ENCODE results near the gene TMEM243. TPM values are rescaled to one million over a fixed set of nuclear protein-coding genes. Genes with fewer than 3 reads are reported as not detected.

The TMEM243 gene
- total RNA-seq, 6 donors from 2014 or later = 75.9 to 178 (median 99.1) TPM

DNA sequence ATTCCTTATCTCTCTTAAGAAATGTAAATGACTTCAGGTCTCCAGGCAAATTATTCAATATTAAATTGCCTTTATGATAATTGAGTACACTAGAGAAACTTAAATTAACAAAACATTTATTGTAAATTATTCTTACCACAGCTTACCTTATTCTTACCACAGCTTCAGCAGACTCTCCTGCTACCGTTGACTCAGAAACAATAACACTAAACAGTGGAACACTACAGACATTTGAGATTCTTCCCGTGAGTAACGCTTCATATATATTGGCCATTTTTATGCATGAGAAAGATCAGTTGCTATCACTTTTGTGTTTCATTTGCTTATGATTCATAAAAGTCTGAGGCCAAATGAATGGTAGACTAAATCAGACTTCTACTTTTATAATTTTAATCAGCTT is 28.7 kb downstream of the TMEM243 start:
- TF ChIP-seq EP300 (IDR thresholded peaks at IDR 0.05) (no peak), POLR2A (IDR thresholded peaks at IDR 0.05) (no peak), CTCF (IDR thresholded peaks at IDR 0.05) (no peak), POLR2AphosphoS5 (IDR thresholded peaks at IDR 0.05) (no peak)
- WGBS, 2 donors = 85 to 90% methylated on average over 3 of the region's 3 CpGs
- DNase-seq (no peak), ATAC-seq (ENCODE audit: low FRiP score in 2 of 2) (no peak)
- Histone ChIP-seq H3K36me3 (peaks cover 13 to 100% (median 53%) of the 10 kb centered on the region in 4 donors), H3K27me3 (no peaks in the 10 kb centered on the region), H3K9me3 (no peaks in the 10 kb centered on the region), H3K4me1 (no peaks in the 10 kb centered on the region), H3K27ac (no peak overlapping the region), H3K4me3 (no peak overlapping the region)

GRCh38 chr7:87188930-87189329 is 30.6 kb downstream of the TMEM243 start:
- no peaks in the 10 kb centered on the region for H3K9me3 ChIP-seq
- 96 to 97% methylated on average over 2 of the region's 2 CpGs for WGBS, 2 donors
- H3K27me3 ChIP-seq = no peaks in the 10 kb centered on the region
- DNase-seq (no peak), ATAC-seq (ENCODE audit: low FRiP score in 2 of 2) (no peak)
- TF ChIP-seq CTCF (IDR thresholded peaks at IDR 0.05) = no peak
- no peak for TF ChIP-seq EP300 (IDR thresholded peaks at IDR 0.05)
- TF ChIP-seq POLR2AphosphoS5 (IDR thresholded peaks at IDR 0.05) = no peak
- TF ChIP-seq POLR2A (IDR thresholded peaks at IDR 0.05) = no peak
- H3K4me3 ChIP-seq = no peak overlapping the region
- H3K27ac ChIP-seq = no peak overlapping the region
- peaks cover 0 to 100% (median 47%) of the 10 kb centered on the region in 4 donors for H3K36me3 ChIP-seq
- no peaks in the 10 kb centered on the region for H3K4me1 ChIP-seq

GRCh38 chr7:87187120-87187519 is 32.4 kb downstream of the TMEM243 start:
- TF ChIP-seq CTCF (IDR thresholded peaks at IDR 0.05) = no peak
- TF ChIP-seq POLR2A (IDR thresholded peaks at IDR 0.05) = no peak
- no peak for TF ChIP-seq EP300 (IDR thresholded peaks at IDR 0.05)
- no peak for TF ChIP-seq POLR2AphosphoS5 (IDR thresholded peaks at IDR 0.05)
- Histone ChIP-seq H3K36me3 (peaks cover 5 to 100% (median 45%) of the 10 kb centered on the region in 4 donors), H3K9me3 (no peaks in the 10 kb centered on the region), H3K4me3 (no peak overlapping the region), H3K4me1 (no peaks in the 10 kb centered on the region), H3K27ac (no peak overlapping the region), H3K27me3 (no peaks in the 10 kb centered on the region)
- WGBS, 2 donors = 88 to 95% methylated on average over 2 of the region's 2 CpGs
- no peak for DNase-seq
- no peak for ATAC-seq (ENCODE audit: low FRiP score in 2 of 2)

GRCh38 chr7:87179180-87179579 is 40.4 kb downstream of the TMEM243 start:
- Histone ChIP-seq H3K4me1 (no peaks in the 10 kb centered on the region), H3K27me3 (no peaks in the 10 kb centered on the region), H3K27ac (no peak overlapping the region), H3K9me3 (no peaks in the 10 kb centered on the region), H3K36me3 (peaks cover 9 to 80% (median 32%) of the 10 kb centered on the region in 4 donors), H3K4me3 (no peak overlapping the region)
- DNase-seq (no peak), ATAC-seq (ENCODE audit: low FRiP score in 2 of 2) (no peak)
- no peak for TF ChIP-seq CTCF (IDR thresholded peaks at IDR 0.05)
- TF ChIP-seq EP300 (IDR thresholded peaks at IDR 0.05) = no peak
- WGBS, 2 donors = 94 to 96% methylated on average over 3 of the region's 3 CpGs

GRCh38 chr7:87178320-87178719 is 41.2 kb downstream of the TMEM243 start:
- H3K36me3 ChIP-seq = peaks cover 9 to 80% (median 34%) of the 10 kb centered on the region in 4 donors
- H3K9me3 ChIP-seq = no peaks in the 10 kb centered on the region
- WGBS, 2 donors = 95% methylated on average over 4 of the region's 4 CpGs
- ATAC-seq (ENCODE audit: low FRiP score in 2 of 2) = no peak
- H3K4me1 ChIP-seq = no peaks in the 10 kb centered on the region
- no peak overlapping the region for H3K4me3 ChIP-seq
- TF ChIP-seq CTCF (IDR thresholded peaks at IDR 0.05) = no peak
- TF ChIP-seq EP300 (IDR thresholded peaks at IDR 0.05) = no peak
- no peak for TF ChIP-seq POLR2A (IDR thresholded peaks at IDR 0.05)
- no peak for TF ChIP-seq POLR2AphosphoS5 (IDR thresholded peaks at IDR 0.05)
- H3K27ac ChIP-seq = no peak overlapping the region
- H3K27me3 ChIP-seq = no peaks in the 10 kb centered on the region
- no peak for DNase-seq

Measured in upper lobe of left lung (tissue), 6 donors.